ENCODE measurements around the gene ZNHIT1. TPM values are rescaled to one million over a fixed set of nuclear protein-coding genes. Genes with fewer than 3 reads are reported as not detected.

The ZNHIT1 gene
- total RNA-seq, 1 donor from 2014 or later = 53.3 TPM

Other genes starting within 250 kb of the ZNHIT1 start
- gene MUC12, start 248.6 kb upstream of the ZNHIT1 start, total RNA-seq = 4.9 and 7.8 TPM in 2 replicates
- gene MUC17, start 198.1 kb upstream of the ZNHIT1 start, total RNA-seq = not detected in 2 replicates
- gene TRIM56, start 132.7 kb upstream of the ZNHIT1 start, total RNA-seq = 16.0 and 17.2 TPM in 2 replicates
- gene SERPINE1, start 91.1 kb upstream of the ZNHIT1 start, total RNA-seq = 0.07 TPM in 1 of 2 replicates, not detected in the other
- gene AP1S1, start 63.7 kb upstream of the ZNHIT1 start, total RNA-seq = 78.8 and 90.1 TPM in 2 replicates
- 8.7 and 9.1 TPM in 2 replicates for gene VGF, start 52.6 kb upstream of the ZNHIT1 start, total RNA-seq
- gene NAT16, start 37.9 kb upstream of the ZNHIT1 start, total RNA-seq = 0.70 and 1.7 TPM in 2 replicates
- not detected in 2 replicates for gene MOGAT3, start 17.1 kb upstream of the ZNHIT1 start, total RNA-seq
- 86.9 and 98.0 TPM in 2 replicates for gene PLOD3, start 584 bp upstream of the ZNHIT1 start, total RNA-seq
- 9.1 and 10.4 TPM in 2 replicates for gene CLDN15, start 19.6 kb downstream of the ZNHIT1 start, total RNA-seq
- gene FIS1, start 26.9 kb downstream of the ZNHIT1 start, total RNA-seq = 104 and 106 TPM in 2 replicates
- gene IFT22, start 103.6 kb downstream of the ZNHIT1 start, total RNA-seq = 48.0 and 54.3 TPM in 2 replicates
- 38.3 and 39.2 TPM in 2 replicates for gene COL26A1, start 144.7 kb downstream of the ZNHIT1 start, total RNA-seq